ENCODE measurements around the gene PLEKHG7. TPM values are rescaled to one million over a fixed set of nuclear protein-coding genes. Genes with fewer than 3 reads are reported as not detected.

Gene PLEKHG7
- total and polyA plus RNA-seq, 2 experiments from 2014 or later = not detected

- no peaks in the 10 kb centered on the region for H3K9me3 ChIP-seq (ENCODE audit: low read depth)
- H3K4me1 ChIP-seq (ENCODE audit: low read depth) = peaks cover 19% of the 10 kb centered on the region
- H3K4me3 ChIP-seq = no peak overlapping the region
- peak overlapping the region; percentile 24 for H3K27ac ChIP-seq
- no peaks in the 10 kb centered on the region for H3K36me3 ChIP-seq
- no peak for TF ChIP-seq CTCF (IDR thresholded peaks at IDR 0.05; ENCODE audit: low read depth, low read length)
- no peaks in the 10 kb centered on the region for H3K27me3 ChIP-seq
- DNase-seq (ENCODE audit: low read depth in 1 of 2, low spot score in 1 of 2) = peak; percentile 18 to 23
Measured at GRCh38 chr12:92769124-92769901, 66.5 kb downstream of the PLEKHG7 start.

GRCh38 chr12:92771001-92771400, 68.2 kb downstream of the PLEKHG7 start:
- Histone ChIP-seq H3K4me1 (ENCODE audit: low read depth) (peaks cover 19% of the 10 kb centered on the region), H3K9me3 (ENCODE audit: low read depth) (no peaks in the 10 kb centered on the region), H3K27ac (no peak overlapping the region), H3K4me3 (no peak overlapping the region), H3K36me3 (no peaks in the 10 kb centered on the region), H3K27me3 (no peaks in the 10 kb centered on the region)
- no peak for TF ChIP-seq CTCF (IDR thresholded peaks at IDR 0.05; ENCODE audit: low read depth, low read length)
- peak in 1 of 2 donors; percentile 20 for DNase-seq (ENCODE audit: low read depth in 1 of 2, low spot score in 1 of 2)

- H3K36me3 ChIP-seq = peaks cover 23% of the 10 kb centered on the region
- TF ChIP-seq CTCF (IDR thresholded peaks at IDR 0.05; ENCODE audit: low read depth, low read length) = no peak
- no peak overlapping the region for H3K4me3 ChIP-seq
- peaks cover 2% of the 10 kb centered on the region for H3K4me1 ChIP-seq (ENCODE audit: low read depth)
- no peaks in the 10 kb centered on the region for H3K27me3 ChIP-seq
- no peak overlapping the region for H3K27ac ChIP-seq
- DNase-seq (ENCODE audit: low read depth in 1 of 2, low spot score in 1 of 2) = no peak
- H3K9me3 ChIP-seq (ENCODE audit: low read depth) = no peaks in the 10 kb centered on the region
Measured at GRCh38 chr12:92775416-92775815, 72.6 kb downstream of the PLEKHG7 start.

- peak in 1 of 2 donors; percentile 41 for DNase-seq (ENCODE audit: low read depth in 1 of 2, low spot score in 1 of 2)
- Histone ChIP-seq H3K9me3 (ENCODE audit: low read depth) (no peaks in the 10 kb centered on the region), H3K4me3 (no peak overlapping the region), H3K27me3 (no peaks in the 10 kb centered on the region), H3K4me1 (ENCODE audit: low read depth) (no peaks in the 10 kb centered on the region), H3K27ac (no peak overlapping the region), H3K36me3 (peaks cover 23% of the 10 kb centered on the region)
- TF ChIP-seq CTCF (IDR thresholded peaks at IDR 0.05; ENCODE audit: low read depth, low read length) = no peak
Measured at GRCh38 chr12:92778525-92778924, 75.7 kb downstream of the PLEKHG7 start.

GRCh38 chr12:92779902-92780301, 77.1 kb downstream of the PLEKHG7 start:
- Histone ChIP-seq H3K27me3 (no peaks in the 10 kb centered on the region), H3K4me1 (ENCODE audit: low read depth) (no peaks in the 10 kb centered on the region), H3K36me3 (peaks cover 23% of the 10 kb centered on the region), H3K9me3 (ENCODE audit: low read depth) (no peaks in the 10 kb centered on the region), H3K4me3 (no peak overlapping the region), H3K27ac (no peak overlapping the region)
- TF ChIP-seq CTCF (IDR thresholded peaks at IDR 0.05; ENCODE audit: low read depth, low read length) = no peak
- DNase-seq (ENCODE audit: low read depth in 1 of 2, low spot score in 1 of 2) = peak in 1 of 2 donors; percentile 62

Measured in cardiac muscle cell (in vitro differentiated cells and primary cell).